ENCODE data around the gene ADARB2. TPM values are rescaled to one million over a fixed set of nuclear protein-coding genes. Genes with fewer than 3 reads are reported as not detected.
A peak's percentile ranks its signal among the peaks of the same experiment; 100 is the strongest.

Gene ADARB2
- total and polyA plus RNA-seq, 2 experiments from 2014 or later = 2.0 to 5.0 TPM

- ATAC-seq (no peak), DNase-seq (ENCODE audit: low spot score) (no peak)
- peaks cover 10% of the 10 kb centered on the region for H3K27me3 Mint-ChIP-seq (ENCODE audit: insufficient read depth, low read depth, poor library complexity)
- Histone ChIP-seq H3K9me2 (ENCODE audit: insufficient read depth) (no peaks in the 10 kb centered on the region), H4K20me1 (replicated peaks; ENCODE audit: insufficient read depth) (no peaks in the 10 kb centered on the region), H3K27me3 (ENCODE audit: insufficient read depth) (no peaks in the 10 kb centered on the region), H3K4me2 (no peak overlapping the region), H3K4me1 (ENCODE audit: insufficient read depth) (no peaks in the 10 kb centered on the region), H3F3A (replicated peaks; ENCODE audit: low read depth) (no peaks in the 10 kb centered on the region), H2AFZ (no peak overlapping the region), H3K79me2 (replicated peaks; ENCODE audit: insufficient read depth) (no peaks in the 10 kb centered on the region), H3K4me3 (no peak overlapping the region), H3K36me3 (ENCODE audit: insufficient read depth) (no peaks in the 10 kb centered on the region), H3K27ac (ENCODE audit: low read depth) (no peak overlapping the region)
- H3K27ac Mint-ChIP-seq = no peak overlapping the region
- peaks cover 7% of the 10 kb centered on the region; the same call in 2 of the 3 replicates for H3K4me1 Mint-ChIP-seq
- H3K36me3 Mint-ChIP-seq (ENCODE audit: low read depth) = peaks cover 4% of the 10 kb centered on the region; the same call in 1 of the 3 replicates
- H3K4me3 Mint-ChIP-seq = no peak overlapping the region
- H3K9me3 Mint-ChIP-seq = peaks cover 16% of the 10 kb centered on the region
- TF ChIP-seq NANOG (IDR thresholded peaks at IDR 0.05; ENCODE audit: borderline replicate concordance) = no peak
Measured at GRCh38 chr10:1149793-1150637, 587.3 kb downstream of the ADARB2 start.

DNA sequence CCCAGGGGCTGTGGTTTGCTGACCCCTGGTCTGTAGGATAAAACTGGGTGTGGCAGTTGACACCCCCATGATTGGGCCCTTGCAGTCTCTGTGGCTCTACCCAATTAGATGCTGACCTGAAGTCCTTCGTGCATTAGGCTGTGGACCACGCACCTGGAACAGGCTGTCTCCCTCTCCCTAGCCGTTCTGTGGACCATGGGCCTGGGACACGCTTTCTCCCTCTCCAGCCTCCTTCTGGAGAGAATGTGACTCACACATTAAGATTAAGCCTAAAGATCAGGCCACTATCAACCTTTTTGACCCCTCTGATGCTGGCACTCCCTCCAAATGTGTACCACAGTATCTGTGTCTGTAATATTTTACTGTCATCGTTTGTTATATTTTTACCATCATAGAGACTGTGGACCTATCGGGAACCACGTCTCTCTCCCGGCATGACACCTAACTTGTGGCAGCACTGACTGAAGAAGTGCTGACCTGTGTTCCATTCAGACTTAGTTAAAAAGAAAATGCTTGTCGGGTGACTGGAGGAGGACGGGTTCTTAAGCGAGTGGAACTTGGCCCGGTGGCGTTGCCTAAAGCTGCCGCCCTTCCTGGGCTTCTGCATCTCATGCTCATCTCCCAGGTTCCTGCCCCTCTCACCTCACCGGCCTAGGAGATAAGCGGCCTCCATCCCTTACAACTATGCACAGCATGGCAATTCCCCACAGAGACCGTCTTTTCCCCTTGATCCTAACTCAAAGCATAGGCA lies 588.3 kb downstream of the ADARB2 start:
- no peak overlapping the region for H3K4me3 ChIP-seq
- H3K27me3 ChIP-seq (ENCODE audit: insufficient read depth) = no peaks in the 10 kb centered on the region
- H3K27me3 Mint-ChIP-seq (ENCODE audit: insufficient read depth, low read depth, poor library complexity) = peaks cover 10% of the 10 kb centered on the region
- DNase-seq (ENCODE audit: low spot score) (peak; percentile 31), ATAC-seq (no peak)
- H3K9me3 Mint-ChIP-seq = peaks cover 16% of the 10 kb centered on the region
- no peak overlapping the region for H3K4me2 ChIP-seq
- peaks cover 5% of the 10 kb centered on the region; the same call in 2 of the 3 replicates for H3K4me1 Mint-ChIP-seq
- H2AFZ ChIP-seq = no peak overlapping the region
- no peak overlapping the region for H3K4me3 Mint-ChIP-seq
- no peaks in the 10 kb centered on the region for H3K4me1 ChIP-seq (ENCODE audit: insufficient read depth)
- no peak overlapping the region for H3K27ac ChIP-seq (ENCODE audit: low read depth)
- no peaks in the 10 kb centered on the region for H3K79me2 ChIP-seq (replicated peaks; ENCODE audit: insufficient read depth)
- H4K20me1 ChIP-seq (replicated peaks; ENCODE audit: insufficient read depth) = no peaks in the 10 kb centered on the region
- peaks cover 4% of the 10 kb centered on the region; the same call in 1 of the 3 replicates for H3K36me3 Mint-ChIP-seq (ENCODE audit: low read depth)
- no peaks in the 10 kb centered on the region for H3F3A ChIP-seq (replicated peaks; ENCODE audit: low read depth)
- TF ChIP-seq, protein P1, sequence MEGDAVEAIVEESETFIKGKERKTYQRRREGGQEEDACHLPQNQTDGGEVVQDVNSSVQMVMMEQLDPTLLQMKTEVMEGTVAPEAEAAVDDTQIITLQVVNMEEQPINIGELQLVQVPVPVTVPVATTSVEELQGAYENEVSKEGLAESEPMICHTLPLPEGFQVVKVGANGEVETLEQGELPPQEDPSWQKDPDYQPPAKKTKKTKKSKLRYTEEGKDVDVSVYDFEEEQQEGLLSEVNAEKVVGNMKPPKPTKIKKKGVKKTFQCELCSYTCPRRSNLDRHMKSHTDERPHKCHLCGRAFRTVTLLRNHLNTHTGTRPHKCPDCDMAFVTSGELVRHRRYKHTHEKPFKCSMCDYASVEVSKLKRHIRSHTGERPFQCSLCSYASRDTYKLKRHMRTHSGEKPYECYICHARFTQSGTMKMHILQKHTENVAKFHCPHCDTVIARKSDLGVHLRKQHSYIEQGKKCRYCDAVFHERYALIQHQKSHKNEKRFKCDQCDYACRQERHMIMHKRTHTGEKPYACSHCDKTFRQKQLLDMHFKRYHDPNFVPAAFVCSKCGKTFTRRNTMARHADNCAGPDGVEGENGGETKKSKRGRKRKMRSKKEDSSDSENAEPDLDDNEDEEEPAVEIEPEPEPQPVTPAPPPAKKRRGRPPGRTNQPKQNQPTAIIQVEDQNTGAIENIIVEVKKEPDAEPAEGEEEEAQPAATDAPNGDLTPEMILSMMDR (conservative IDR thresholded peaks at IDR 0.05; ENCODE audit: low read depth in 2 of 2) = 0 out of 4 replicates have a peak, but pooled peaks have one; percentile 1 to 8
- no peak for TF ChIP-seq ZNF331 (CRISPR knock-in tag; IDR thresholded peaks at IDR 0.05; ENCODE audit: low read depth)
- no peaks in the 10 kb centered on the region for H3K36me3 ChIP-seq (ENCODE audit: insufficient read depth)
- H3K27ac Mint-ChIP-seq = no peak overlapping the region
- no peaks in the 10 kb centered on the region for H3K9me2 ChIP-seq (ENCODE audit: insufficient read depth)

DNA sequence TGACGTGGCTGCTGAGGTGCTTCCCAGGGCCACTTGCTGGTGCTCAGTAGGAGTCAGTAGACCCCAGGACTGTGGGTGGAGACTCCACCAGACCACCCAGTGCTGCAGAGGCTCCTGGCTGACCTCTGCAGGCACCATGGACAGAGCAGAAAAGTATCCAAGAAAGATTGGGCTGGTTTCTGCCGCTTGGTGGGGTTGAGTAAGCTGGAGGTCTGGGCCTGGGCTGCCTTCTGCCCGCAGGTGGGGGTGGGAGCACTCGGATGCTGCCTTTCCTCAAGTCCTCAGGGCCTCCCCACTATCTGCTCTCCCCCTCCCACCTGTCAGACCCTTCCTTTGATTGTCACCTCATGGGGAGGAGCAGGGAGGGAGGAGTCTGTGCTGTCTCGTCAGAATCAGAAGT lies 589.5 kb downstream of the ADARB2 start:
- H3K4me3 ChIP-seq = no peak overlapping the region
- H4K20me1 ChIP-seq (replicated peaks; ENCODE audit: insufficient read depth) = no peaks in the 10 kb centered on the region
- Mint-ChIP-seq H3K27ac (no peak overlapping the region), H3K4me3 (no peak overlapping the region), H3K36me3 (ENCODE audit: low read depth) (peaks cover 4% of the 10 kb centered on the region; the same call in 1 of the 3 replicates), H3K9me3 (peaks cover 16% of the 10 kb centered on the region), H3K4me1 (no peaks in the 10 kb centered on the region), H3K27me3 (ENCODE audit: insufficient read depth, low read depth, poor library complexity) (peaks cover 10% of the 10 kb centered on the region)
- H2AFZ ChIP-seq = no peak overlapping the region
- no peaks in the 10 kb centered on the region for H3K4me1 ChIP-seq (ENCODE audit: insufficient read depth)
- ATAC-seq (no peak), DNase-seq (ENCODE audit: low spot score) (no peak)
- H3F3A ChIP-seq (replicated peaks; ENCODE audit: low read depth) = no peaks in the 10 kb centered on the region
- no peak overlapping the region for H3K4me2 ChIP-seq
- no peak overlapping the region for H3K27ac ChIP-seq (ENCODE audit: low read depth)
- no peaks in the 10 kb centered on the region for H3K27me3 ChIP-seq (ENCODE audit: insufficient read depth)
- no peaks in the 10 kb centered on the region for H3K79me2 ChIP-seq (replicated peaks; ENCODE audit: insufficient read depth)
- H3K9me2 ChIP-seq (ENCODE audit: insufficient read depth) = no peaks in the 10 kb centered on the region
- H3K36me3 ChIP-seq (ENCODE audit: insufficient read depth) = no peaks in the 10 kb centered on the region
- TF ChIP-seq EZH2phosphoT487 (IDR thresholded peaks at IDR 0.05; ENCODE audit: unreplicated experiment) (no peak), REST (IDR thresholded peaks at IDR 0.05; ENCODE audit: unreplicated experiment) (peak; percentile 50)
